ENCODE data around the gene TBC1D2B. TPM values are rescaled to one million over a fixed set of nuclear protein-coding genes. Genes with fewer than 3 reads are reported as not detected.

Gene TBC1D2B
- total RNA-seq, 1 experiment from 2014 or later: 17.6 TPM

DNA sequence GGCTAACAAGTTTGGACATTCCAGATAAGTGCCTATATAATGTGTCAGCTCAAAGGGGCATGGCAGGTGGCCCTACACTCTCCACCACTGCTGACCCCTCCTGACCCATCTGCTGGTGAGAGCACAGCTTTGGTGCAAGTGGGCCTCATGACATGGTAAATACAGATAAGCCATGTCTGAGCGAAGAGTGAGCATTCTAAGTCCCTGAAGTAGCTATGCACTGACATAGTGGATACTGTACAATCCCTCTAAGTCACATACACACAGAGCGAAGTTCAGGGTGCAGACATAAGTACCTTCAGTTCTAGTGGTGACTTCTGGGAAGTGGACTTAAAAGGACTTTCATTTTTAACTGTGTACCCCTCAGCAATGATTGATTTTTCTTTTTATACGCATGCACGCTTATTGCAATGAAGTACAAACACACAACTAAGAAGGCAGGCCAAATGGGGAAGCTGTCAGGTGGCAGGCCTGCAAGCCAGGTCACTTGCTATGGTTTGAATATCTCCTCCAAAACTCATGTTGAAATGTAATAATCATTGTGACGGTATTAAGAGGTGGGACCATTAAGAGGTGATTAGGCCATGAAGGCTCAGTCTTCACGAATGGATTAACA lies 41.5 kb downstream of the TBC1D2B start:
- WGBS (ENCODE audit: extremely low coverage, insufficient read length, low lambda C conversion rate): no CpG with 5 or more reads among the region's 6 CpGs
- no peaks in the 10 kb centered on the region for H3K9me3 ChIP-seq (ENCODE audit: control insufficient read depth, low read depth, low read length)
- H3K14ac ChIP-seq (ENCODE audit: insufficient read depth, low read length): no peak overlapping the region
- TF ChIP-seq CTCF (conservative IDR thresholded peaks at IDR 0.05): no peak
- no peak overlapping the region for H3K18ac ChIP-seq (ENCODE audit: insufficient read length, low read depth, low read length)
- no peak overlapping the region for H2AFZ ChIP-seq (ENCODE audit: low read length)
- no peak overlapping the region for H3K27ac Mint-ChIP-seq
- no peak for DNase-seq
- no peaks in the 10 kb centered on the region for H3K9me3 Mint-ChIP-seq
- H3K4me1 ChIP-seq (ENCODE audit: insufficient read depth, low read length): no peaks in the 10 kb centered on the region
- H2BK15ac ChIP-seq (ENCODE audit: low read depth, low read length): no peak overlapping the region
- no peak overlapping the region for H3K56ac ChIP-seq (ENCODE audit: insufficient read length, low read depth, low read length)
- H4K91ac ChIP-seq (ENCODE audit: insufficient read length, low read depth, low read length): no peak overlapping the region
- H3K36me3 Mint-ChIP-seq (ENCODE audit: insufficient read depth in 1 of 3, low read depth in 3 of 3): peaks cover 0 to 3% (median 0%) of the 10 kb centered on the region in 3 experiments; a peak in 4 of 7 replicates
- H2BK120ac ChIP-seq (ENCODE audit: low read depth, low read length, poor library complexity, severe bottlenecking): no peak overlapping the region
- no peak overlapping the region for H3K4me2 ChIP-seq (ENCODE audit: insufficient read depth, insufficient read length, low read length)
- no peak overlapping the region for H3T11ph ChIP-seq (ENCODE audit: low read length)
- H3K27me3 Mint-ChIP-seq (ENCODE audit: low read depth): no peaks in the 10 kb centered on the region
- no peak overlapping the region for H3K4ac ChIP-seq (ENCODE audit: low read depth, low read length)
- no peak overlapping the region for H3K23ac ChIP-seq (ENCODE audit: insufficient read length, low read depth, low read length)
- no peaks in the 10 kb centered on the region for H3K79me2 ChIP-seq (ENCODE audit: insufficient read depth, low read length)
- no peak overlapping the region for H2AK5ac ChIP-seq (ENCODE audit: insufficient read length, low read length)
- H3K23me2 ChIP-seq (ENCODE audit: insufficient read length, low read depth, low read length, poor library complexity, severe bottlenecking): no peaks in the 10 kb centered on the region
- H2BK20ac ChIP-seq (ENCODE audit: low read depth, low read length, poor library complexity, severe bottlenecking): no peak overlapping the region
- peaks cover 7 to 9% of the 10 kb centered on the region in 2 experiments for H3K4me1 Mint-ChIP-seq
- no peaks in the 10 kb centered on the region for H3K27me3 ChIP-seq (ENCODE audit: insufficient read depth, low read length)
- no peak overlapping the region for H2BK5ac ChIP-seq (ENCODE audit: insufficient read length, low read length)
- H4K5ac ChIP-seq (ENCODE audit: insufficient read length, low read depth, low read length): no peak overlapping the region
- no peak overlapping the region for H3K27ac ChIP-seq (ENCODE audit: insufficient read length, low read depth, low read length)
- H4K20me1 ChIP-seq (ENCODE audit: control insufficient read depth, insufficient read depth, insufficient read length): no peaks in the 10 kb centered on the region
- no peak overlapping the region for H3K4me3 Mint-ChIP-seq
- H3K79me1 ChIP-seq (ENCODE audit: insufficient read depth, low read depth, low read length, poor library complexity, severe bottlenecking): no peaks in the 10 kb centered on the region
- H2BK12ac ChIP-seq (ENCODE audit: insufficient read length, low read depth, low read length): no peak overlapping the region
- H3K9ac ChIP-seq (ENCODE audit: extremely low read depth, insufficient read length, low read length): no peak overlapping the region
- H4K8ac ChIP-seq (replicated peaks; ENCODE audit: insufficient read length, low read depth, low read length): no peak overlapping the region

Data from H9 (cell line).